GM18502 (cell line): Measurements from ENCODE around the gene MOSPD2.

ENCODE experiments used
- ATAC-seq: cut with Tn5 transposase; IDR thresholded peaks from one replicate; pipeline ENCODE4 v1.9.1; 2021; ENCODE audit warnings: mild to moderate bottlenecking; ENCODE audit not compliant: unreplicated experiment, poor library complexity

Gene MOSPD2

GRCh38 chrX:14963447-14964236 is 90.4 kb downstream of the MOSPD2 start:
- ATAC-seq, result no peak

GRCh38 chrX:14964500-14964899 is 91.3 kb downstream of the MOSPD2 start:
- no peak for ATAC-seq
